K562 (cell line): ENCODE measurements around the gene CENPP.

Experiments used
- BCLAF1 ChIP-seq, 2 experiments: fragments of 450-650 bp in 1 of 2; IDR thresholded peaks; 2 replicates each; pipeline ENCODE4 v1.6.1; 2011 to 2017; ENCODE audit warnings: low read depth in 2 of 2, antibody characterized with exemption in 1 of 2, borderline replicate concordance in 1 of 2, low read length in 1 of 2, mild to moderate bottlenecking in 1 of 2, mixed read lengths in 1 of 2; ENCODE audit not compliant: control insufficient read depth in 1 of 2
- EHMT2 ChIP-seq: fragments of 450-650 bp; IDR thresholded peaks from 2 replicates; pipeline ENCODE4 v1.6.1; 2018; ENCODE audit warnings: antibody characterized with exemption
- EWSR1 ChIP-seq: fragments of 450-650 bp; IDR thresholded peaks from 2 replicates; pipeline ENCODE4 v1.6.1; 2018; ENCODE audit warnings: borderline replicate concordance, mild to moderate bottlenecking, low read depth, moderate library complexity; ENCODE audit not compliant: partially characterized antibody
- EZH2 ChIP-seq: IDR thresholded peaks from 2 replicates; pipeline ENCODE4 v1.6.1; 2012; ENCODE audit warnings: low read depth, mild to moderate bottlenecking, inconsistent platforms, low read length, borderline replicate concordance
- THRB ChIP-seq: fragments of 450-650 bp; formaldehyde crosslinking; conservative IDR thresholded peaks from 2 replicates; pipeline ENCODE4 v1.4.0; 2022; ENCODE audit warnings: mild to moderate bottlenecking, missing genetic modification characterization
- USF1 ChIP-seq: sonication (generic); formaldehyde crosslinking; IDR thresholded peaks from 2 replicates; pipeline ENCODE4 v1.9.0; 2022; ENCODE audit warnings: mild to moderate bottlenecking, missing genetic modification reagents

DNA sequence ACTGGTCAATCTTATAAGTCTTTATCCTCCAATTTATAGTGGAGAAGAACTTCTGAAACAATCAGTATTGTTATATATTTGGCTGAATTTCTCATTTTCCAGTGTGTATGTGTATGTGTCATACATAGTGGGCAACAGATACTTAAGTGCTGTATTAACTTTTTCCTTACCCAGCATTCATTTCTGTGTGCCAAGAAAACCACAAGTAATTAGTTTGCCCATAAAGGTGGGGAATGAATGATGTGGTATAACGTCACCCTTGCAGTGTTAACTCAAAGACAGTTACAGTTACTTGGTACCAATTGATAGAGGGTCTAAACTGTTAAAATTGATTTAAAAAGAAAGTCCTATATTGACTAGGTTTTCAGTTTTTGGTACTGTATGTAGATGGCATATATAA lies 76.6 kb downstream of the CENPP start:
- no peak for TF ChIP-seq USF1 (CRISPR knock-in tag)
- TF ChIP-seq BCLAF1 (IDR thresholded peaks at IDR 0.05; ENCODE audit: borderline replicate concordance in 1 of 2, control insufficient read depth in 1 of 2, low read depth in 2 of 2, low read length in 1 of 2), result no peak
- no peak for TF ChIP-seq EZH2
- TF ChIP-seq THRB (CRISPR knock-in tag), result no peak
- no peak for TF ChIP-seq EHMT2
- TF ChIP-seq EWSR1, result no peak
